Transverse colon (tissue), 4 donors: Measurements from ENCODE around the gene RNU5B-1.

Experiments
- EP300 ChIP-seq: sonication (generic); formaldehyde crosslinking; IDR thresholded peaks from one replicate; pipeline ENCODE4 v1.6.1; 2017; ENCODE audit warnings: antibody characterized with exemption, low read depth
- POLR2A ChIP-seq: fragments of 450-650 bp; IDR thresholded peaks from one replicate; pipeline ENCODE4 v1.6.1; 2016; ENCODE audit warnings: antibody characterized with exemption, mild to moderate bottlenecking, moderate library complexity
- POLR2AphosphoS5 ChIP-seq, 3 donors: sonication (generic); formaldehyde crosslinking; IDR thresholded peaks; one replicate each; pipeline ENCODE4 v1.6.1; 2016; ENCODE audit warnings: antibody characterized with exemption in 3 of 3
- TF ChIP-seq, protein P1 (sequence below), 5 experiments: fragments of 200-600 bp in 3 of 5; fragments of 450-650 bp in 2 of 5; sonication (generic) in 3 of 5; IDR thresholded peaks; 1 replicate in 2 of 5; 2 replicates in 3 of 5; pipeline ENCODE4 v1.5.1; 2016 to 2017; ENCODE audit warnings: antibody characterized with exemption in 5 of 5, inconsistent platforms in 3 of 5, mild to moderate bottlenecking in 2 of 5, moderate library complexity in 1 of 5

DNA sequence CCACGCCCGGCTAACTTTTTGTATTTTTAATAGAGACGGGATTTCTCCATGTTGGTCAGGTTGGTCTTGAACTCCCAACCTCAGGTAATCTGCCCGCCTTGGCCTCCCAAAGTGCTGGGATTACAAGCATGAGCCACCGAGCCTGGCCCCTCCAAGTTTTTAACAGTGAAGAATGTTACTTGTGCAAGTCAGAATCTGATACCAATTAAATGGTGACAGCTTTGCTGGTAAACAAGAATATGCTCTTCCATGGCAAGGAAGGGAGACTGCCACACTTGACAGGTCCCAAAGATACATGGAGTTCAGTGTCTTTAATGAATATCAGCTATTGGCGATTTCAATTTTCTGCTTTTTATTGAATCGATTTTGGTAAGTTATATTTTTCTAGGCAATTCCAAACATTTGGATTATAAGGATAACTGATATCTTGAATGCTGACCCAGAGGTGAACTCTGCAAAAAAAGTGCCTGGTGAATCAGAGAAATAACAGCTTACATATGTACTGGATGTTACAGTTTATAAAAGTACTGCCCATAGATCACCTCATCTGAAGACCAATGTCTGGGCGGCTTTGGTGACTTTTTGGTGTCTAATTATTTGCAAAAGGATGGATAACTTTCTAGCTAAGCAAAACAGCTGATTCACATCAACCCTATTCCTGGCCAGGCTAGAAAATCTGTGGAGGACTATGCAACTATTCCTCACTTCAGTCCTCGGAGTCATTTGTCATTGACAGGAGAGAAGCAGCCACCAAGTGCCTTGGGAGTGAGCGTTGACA lies 19.0 kb upstream of the RNU5B-1 start:
- TF ChIP-seq, protein P1, sequence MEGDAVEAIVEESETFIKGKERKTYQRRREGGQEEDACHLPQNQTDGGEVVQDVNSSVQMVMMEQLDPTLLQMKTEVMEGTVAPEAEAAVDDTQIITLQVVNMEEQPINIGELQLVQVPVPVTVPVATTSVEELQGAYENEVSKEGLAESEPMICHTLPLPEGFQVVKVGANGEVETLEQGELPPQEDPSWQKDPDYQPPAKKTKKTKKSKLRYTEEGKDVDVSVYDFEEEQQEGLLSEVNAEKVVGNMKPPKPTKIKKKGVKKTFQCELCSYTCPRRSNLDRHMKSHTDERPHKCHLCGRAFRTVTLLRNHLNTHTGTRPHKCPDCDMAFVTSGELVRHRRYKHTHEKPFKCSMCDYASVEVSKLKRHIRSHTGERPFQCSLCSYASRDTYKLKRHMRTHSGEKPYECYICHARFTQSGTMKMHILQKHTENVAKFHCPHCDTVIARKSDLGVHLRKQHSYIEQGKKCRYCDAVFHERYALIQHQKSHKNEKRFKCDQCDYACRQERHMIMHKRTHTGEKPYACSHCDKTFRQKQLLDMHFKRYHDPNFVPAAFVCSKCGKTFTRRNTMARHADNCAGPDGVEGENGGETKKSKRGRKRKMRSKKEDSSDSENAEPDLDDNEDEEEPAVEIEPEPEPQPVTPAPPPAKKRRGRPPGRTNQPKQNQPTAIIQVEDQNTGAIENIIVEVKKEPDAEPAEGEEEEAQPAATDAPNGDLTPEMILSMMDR (IDR thresholded peaks at IDR 0.05): no peak
- no peak for TF ChIP-seq POLR2A
- TF ChIP-seq EP300: no peak
- TF ChIP-seq POLR2AphosphoS5 (IDR thresholded peaks at IDR 0.05): no peak
